Measurements from ENCODE around the gene MS4A18. TPM values are rescaled to one million over a fixed set of nuclear protein-coding genes. Genes with fewer than 3 reads are reported as not detected.

The MS4A18 gene
- total RNA-seq, 2 experiments from 2014 or later: not detected

- H3K36me3 Mint-ChIP-seq (ENCODE audit: low read depth): no peaks in the 10 kb centered on the region
- POLR2A ChIA-PET: no interaction called here
- no peaks in the 10 kb centered on the region for H3K9me3 Mint-ChIP-seq
- DNase-seq (no peak), ATAC-seq (ENCODE audit: poor library complexity) (no peak)
- no peak overlapping the region for H3K27ac Mint-ChIP-seq
- Histone ChIP-seq H3K36me3 (ENCODE audit: insufficient read depth, low read length) (no peaks in the 10 kb centered on the region), H3K4me3 (ENCODE audit: low read length) (no peak overlapping the region), H3K27ac (ENCODE audit: low read depth in 1 of 2, low read length in 2 of 2) (no peak overlapping the region), H3K27me3 (ENCODE audit: control insufficient read depth in 1 of 2, insufficient read depth in 2 of 2, low read length in 2 of 2) (peaks cover 0 to 2% of the 10 kb centered on the region in 2 experiments), H3K4me1 (ENCODE audit: insufficient read depth, low read length) (no peaks in the 10 kb centered on the region), H3K9me3 (ENCODE audit: control insufficient read depth in 1 of 2, insufficient read depth in 1 of 2, low read length in 2 of 2) (peaks cover 0 to 12% of the 10 kb centered on the region in 2 experiments)
- no peak for TF ChIP-seq CTCF (IDR thresholded peaks at IDR 0.05)
- peaks cover 16% of the 10 kb centered on the region for H3K27me3 Mint-ChIP-seq
- no peaks in the 10 kb centered on the region for H3K4me1 Mint-ChIP-seq (ENCODE audit: low read depth)
- intact Hi-C loops (cut with DNase I, micrococcal nuclease): no loop called here
- no peak overlapping the region for H3K4me3 Mint-ChIP-seq
- CTCF ChIA-PET: no interaction called here
Observed at GRCh38 chr11:60691661-60692060, 32.9 kb upstream of the MS4A18 start.

- no peaks in the 10 kb centered on the region for H3K4me1 ChIP-seq (ENCODE audit: insufficient read depth, low read length)
- Mint-ChIP-seq H3K4me3 (no peak within 1 kb of the TSS), H3K27me3 (no peaks in the 10 kb centered on the region), H3K9me3 (no peaks in the 10 kb centered on the region), H3K27ac (no peak within 1 kb of the TSS), H3K4me1 (ENCODE audit: low read depth) (no peaks in the 10 kb centered on the region), H3K36me3 (ENCODE audit: low read depth) (no peaks in the 10 kb centered on the region)
- ATAC-seq (ENCODE audit: poor library complexity) (no peak), DNase-seq (no peak)
- CTCF ChIA-PET: no interaction called here
- H3K9me3 ChIP-seq (ENCODE audit: control insufficient read depth in 1 of 2, insufficient read depth in 1 of 2, low read length in 2 of 2): no peaks in the 10 kb centered on the region
- no peaks in the 10 kb centered on the region for H3K36me3 ChIP-seq (ENCODE audit: insufficient read depth, low read length)
- TF ChIP-seq CTCF (IDR thresholded peaks at IDR 0.05): no peak
- intact Hi-C loops (cut with DNase I, micrococcal nuclease): no loop called here
- POLR2A ChIA-PET: no interaction called here
- H3K27me3 ChIP-seq (ENCODE audit: control insufficient read depth in 1 of 2, insufficient read depth in 2 of 2, low read length in 2 of 2): no peaks in the 10 kb centered on the region
- H3K27ac ChIP-seq (ENCODE audit: low read depth in 1 of 2, low read length in 2 of 2): no peak within 1 kb of the TSS
- H3K4me3 ChIP-seq (ENCODE audit: low read length): no peak within 1 kb of the TSS
Observed at GRCh38 chr11:60699284-60699691, 25.2 kb upstream of the MS4A18 start, which contains the start of gene MS4A8. Gene MS4A8, plus strand, starts transcription at chr11:60699612. Its CDS starts 1,249 bp downstream, at chr11:60700861.

GRCh38 chr11:60699936-60700335 is 24.6 kb upstream of the MS4A18 start:
- no peaks in the 10 kb centered on the region for H3K4me1 Mint-ChIP-seq (ENCODE audit: low read depth)
- POLR2A ChIA-PET: no interaction called here

More at GRCh38 chr11:60699936-60700335, 24.6 kb upstream of the MS4A18 start:
- Histone ChIP-seq H3K4me3 (ENCODE audit: low read length) (no peak overlapping the region), H3K9me3 (ENCODE audit: control insufficient read depth in 1 of 2, insufficient read depth in 1 of 2, low read length in 2 of 2) (no peaks in the 10 kb centered on the region), H3K4me1 (ENCODE audit: insufficient read depth, low read length) (no peaks in the 10 kb centered on the region), H3K27me3 (ENCODE audit: control insufficient read depth in 1 of 2, insufficient read depth in 2 of 2, low read length in 2 of 2) (peaks cover 0 to 1% of the 10 kb centered on the region in 2 experiments), H3K27ac (ENCODE audit: low read depth in 1 of 2, low read length in 2 of 2) (no peak overlapping the region), H3K36me3 (ENCODE audit: insufficient read depth, low read length) (no peaks in the 10 kb centered on the region)
- peaks cover 4% of the 10 kb centered on the region for H3K27me3 Mint-ChIP-seq
- H3K9me3 Mint-ChIP-seq: no peaks in the 10 kb centered on the region
- no peaks in the 10 kb centered on the region for H3K36me3 Mint-ChIP-seq (ENCODE audit: low read depth)
- H3K27ac Mint-ChIP-seq: no peak overlapping the region
- H3K4me3 Mint-ChIP-seq: no peak overlapping the region
- ATAC-seq (ENCODE audit: poor library complexity) (no peak), DNase-seq (no peak)
- TF ChIP-seq CTCF (IDR thresholded peaks at IDR 0.05): no peak
- CTCF ChIA-PET: no interaction called here
- intact Hi-C loops (cut with DNase I, micrococcal nuclease): no loop called here
